WI38 (cell line): Measurements from ENCODE around the gene ZFYVE9.
"Not testable (repeated sequence)": the region's sequence is repeated elsewhere in the genome, so short reads cannot be mapped to it uniquely, and the experiment has no call there.

Experiments
- H3K4me3 ChIP-seq: 2 replicates; pipeline ENCODE4 v1.5.1; 2011; ENCODE audit warnings: low read depth, mild to moderate bottlenecking, control low read depth, low read length
- TF ChIP-seq, protein P1 (sequence below): IDR thresholded peaks from 2 replicates; pipeline ENCODE4 v1.5.1; 2012; ENCODE audit warnings: low read depth, mild to moderate bottlenecking, control low read depth, low read length

ZFYVE9 gene

DNA sequence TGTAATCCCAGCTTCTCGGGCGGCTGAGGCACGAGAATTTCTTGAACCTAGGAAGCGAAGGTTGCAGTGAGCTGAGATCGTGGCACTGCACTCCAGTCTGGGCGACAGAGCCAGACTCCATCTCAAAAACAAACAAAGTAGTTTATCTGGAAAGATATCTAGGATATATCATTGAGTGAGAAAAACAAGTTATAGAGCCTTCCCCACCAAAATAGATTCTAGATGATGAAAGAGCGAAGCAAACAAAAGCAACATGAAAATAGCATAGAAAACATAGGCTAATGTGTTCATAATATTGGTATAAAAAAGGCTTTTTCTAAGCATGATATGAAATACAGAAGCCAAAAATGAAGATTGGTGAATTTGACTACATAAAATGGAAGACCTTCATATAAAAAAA, 52.1 kb downstream of the ZFYVE9 start:
- H3K4me3 ChIP-seq = no peak overlapping the region
- TF ChIP-seq, protein P1, sequence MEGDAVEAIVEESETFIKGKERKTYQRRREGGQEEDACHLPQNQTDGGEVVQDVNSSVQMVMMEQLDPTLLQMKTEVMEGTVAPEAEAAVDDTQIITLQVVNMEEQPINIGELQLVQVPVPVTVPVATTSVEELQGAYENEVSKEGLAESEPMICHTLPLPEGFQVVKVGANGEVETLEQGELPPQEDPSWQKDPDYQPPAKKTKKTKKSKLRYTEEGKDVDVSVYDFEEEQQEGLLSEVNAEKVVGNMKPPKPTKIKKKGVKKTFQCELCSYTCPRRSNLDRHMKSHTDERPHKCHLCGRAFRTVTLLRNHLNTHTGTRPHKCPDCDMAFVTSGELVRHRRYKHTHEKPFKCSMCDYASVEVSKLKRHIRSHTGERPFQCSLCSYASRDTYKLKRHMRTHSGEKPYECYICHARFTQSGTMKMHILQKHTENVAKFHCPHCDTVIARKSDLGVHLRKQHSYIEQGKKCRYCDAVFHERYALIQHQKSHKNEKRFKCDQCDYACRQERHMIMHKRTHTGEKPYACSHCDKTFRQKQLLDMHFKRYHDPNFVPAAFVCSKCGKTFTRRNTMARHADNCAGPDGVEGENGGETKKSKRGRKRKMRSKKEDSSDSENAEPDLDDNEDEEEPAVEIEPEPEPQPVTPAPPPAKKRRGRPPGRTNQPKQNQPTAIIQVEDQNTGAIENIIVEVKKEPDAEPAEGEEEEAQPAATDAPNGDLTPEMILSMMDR = no peak

DNA sequence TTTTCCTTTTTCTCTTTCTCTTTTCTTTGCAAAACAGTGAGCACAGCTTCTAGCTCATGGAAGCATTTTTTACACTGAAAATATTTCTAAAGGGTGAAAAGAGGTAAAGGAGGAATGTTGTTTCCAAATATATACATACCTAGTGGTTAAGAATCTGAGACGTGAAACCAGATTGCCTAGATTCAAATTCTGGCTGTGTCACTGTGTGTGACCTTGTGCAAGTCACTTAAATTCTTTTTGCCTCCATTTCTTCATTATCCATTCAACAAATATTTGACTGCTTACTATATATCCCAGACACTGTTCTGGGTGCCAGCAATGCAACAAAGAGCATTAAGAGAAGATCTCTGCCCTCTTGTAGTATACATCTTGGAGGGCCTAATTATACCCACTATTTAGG, 53.3 kb downstream of the ZFYVE9 start:
- TF ChIP-seq, protein P1 = no peak
- no peak overlapping the region for H3K4me3 ChIP-seq

DNA sequence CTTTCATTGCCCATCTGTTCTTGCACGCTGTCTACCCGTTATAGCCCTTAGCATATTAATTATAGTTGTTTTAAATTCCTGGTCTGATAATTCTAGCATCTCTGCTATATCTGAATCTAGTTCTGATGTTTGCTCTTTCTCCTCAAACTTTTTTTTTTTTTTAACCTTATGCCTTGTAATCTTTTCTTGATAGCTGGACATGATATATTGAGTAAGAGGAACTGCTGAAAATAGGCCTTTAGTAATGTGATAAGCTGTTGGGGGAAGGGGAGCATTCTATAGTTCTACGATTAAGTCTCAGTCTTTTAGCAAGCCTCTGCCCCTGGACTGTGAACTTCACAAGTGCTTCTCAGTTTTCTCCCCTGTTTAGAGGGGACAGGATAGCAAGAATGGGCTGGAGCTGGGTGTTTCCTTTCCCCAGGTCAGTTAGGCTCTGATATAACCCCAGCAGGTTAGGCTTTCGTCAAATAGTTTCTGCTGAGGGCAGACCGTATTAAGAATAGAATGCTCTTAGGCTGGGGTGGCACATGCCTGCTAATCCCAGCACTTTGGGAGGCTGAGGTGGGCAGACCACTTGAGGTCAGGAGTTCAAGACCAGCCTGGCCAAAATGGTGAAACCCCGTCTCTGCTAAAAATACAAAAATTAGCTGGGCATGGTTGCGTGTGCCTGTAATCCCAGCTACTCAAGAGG, 62.2 kb downstream of the ZFYVE9 start:
- TF ChIP-seq, protein P1 = no peak
- no peak overlapping the region for H3K4me3 ChIP-seq

DNA sequence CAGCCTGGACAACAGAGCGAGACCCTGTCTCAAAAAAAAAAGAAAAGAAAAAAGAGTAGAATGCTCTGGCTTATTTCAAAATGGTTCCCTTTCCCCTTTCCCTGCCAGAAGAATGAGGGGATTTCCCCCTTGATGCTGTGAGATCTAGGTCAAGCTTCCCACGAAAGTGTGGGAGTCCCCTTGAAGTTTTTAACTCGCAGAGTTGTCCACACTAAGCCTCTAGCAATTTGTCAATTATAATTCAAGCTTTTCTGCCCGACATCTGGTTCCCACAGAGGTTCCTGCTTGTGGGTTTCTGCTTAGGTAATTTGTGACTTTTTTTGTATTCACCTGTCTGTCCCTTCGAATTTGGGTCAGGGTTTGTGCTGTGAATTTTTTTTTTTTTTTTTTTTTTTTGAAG, 62.8 kb downstream of the ZFYVE9 start:
- TF ChIP-seq, protein P1 = no peak
- no peak overlapping the region for H3K4me3 ChIP-seq

DNA sequence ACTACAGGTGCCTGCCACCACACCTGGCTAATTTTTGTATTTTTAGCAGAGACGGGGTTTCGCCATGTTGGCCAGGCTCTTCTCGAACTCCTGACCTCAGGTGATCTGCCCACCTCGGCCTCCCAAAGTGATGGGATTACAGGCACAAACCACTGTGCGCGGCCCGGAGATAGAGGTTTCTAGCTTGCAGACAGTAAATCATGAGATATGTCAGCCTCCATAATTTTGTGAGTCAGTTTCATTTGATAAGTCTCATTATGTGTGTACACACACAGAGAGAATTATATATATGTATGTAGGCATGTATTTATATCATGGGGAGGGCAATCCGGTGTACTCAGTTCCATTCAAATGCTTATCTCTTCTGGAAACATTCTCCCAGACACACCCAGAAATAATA, 64.8 kb downstream of the ZFYVE9 start:
- not testable (repeated sequence) for H3K4me3 ChIP-seq

DNA sequence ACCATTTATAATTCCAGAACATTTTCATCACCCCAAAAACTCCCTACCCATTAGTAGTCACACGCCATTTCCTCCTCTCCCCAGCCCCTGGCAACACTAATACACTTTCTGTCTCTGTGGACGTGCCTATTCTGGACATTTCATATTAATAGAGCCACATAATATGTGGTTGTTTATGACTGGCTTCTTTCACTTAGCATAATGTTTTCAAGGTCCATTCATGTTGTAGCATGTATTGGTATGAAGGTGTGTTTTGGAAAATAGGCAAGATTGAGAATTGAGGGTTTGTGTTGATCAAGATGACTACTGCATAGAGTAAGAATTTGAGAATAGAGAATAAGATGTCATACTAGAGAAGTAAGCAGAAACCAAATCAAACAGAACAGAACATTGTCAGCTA, 67.5 kb downstream of the ZFYVE9 start:
- TF ChIP-seq, protein P1 = no peak
- no peak overlapping the region for H3K4me3 ChIP-seq

DNA sequence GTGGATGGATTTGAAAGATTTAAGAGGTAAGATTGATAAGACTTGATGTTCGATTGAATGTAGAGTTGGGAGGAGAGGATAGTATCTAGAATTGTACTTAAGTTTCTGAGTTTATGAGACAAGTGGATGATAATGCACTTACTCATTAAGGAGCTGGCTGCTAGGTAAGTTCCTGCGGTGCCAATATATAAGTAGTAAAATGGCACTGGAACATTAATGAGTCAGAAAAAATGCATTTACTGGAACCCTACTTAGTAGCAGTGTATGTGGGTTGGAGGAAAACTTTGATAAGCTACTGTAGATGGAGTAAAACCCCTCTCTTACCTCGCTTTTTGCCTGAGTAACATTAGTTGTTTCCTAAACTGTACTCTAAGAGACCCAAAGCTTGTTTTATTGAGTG, 68.2 kb downstream of the ZFYVE9 start:
- TF ChIP-seq, protein P1 = no peak
- H3K4me3 ChIP-seq = no peak overlapping the region

DNA sequence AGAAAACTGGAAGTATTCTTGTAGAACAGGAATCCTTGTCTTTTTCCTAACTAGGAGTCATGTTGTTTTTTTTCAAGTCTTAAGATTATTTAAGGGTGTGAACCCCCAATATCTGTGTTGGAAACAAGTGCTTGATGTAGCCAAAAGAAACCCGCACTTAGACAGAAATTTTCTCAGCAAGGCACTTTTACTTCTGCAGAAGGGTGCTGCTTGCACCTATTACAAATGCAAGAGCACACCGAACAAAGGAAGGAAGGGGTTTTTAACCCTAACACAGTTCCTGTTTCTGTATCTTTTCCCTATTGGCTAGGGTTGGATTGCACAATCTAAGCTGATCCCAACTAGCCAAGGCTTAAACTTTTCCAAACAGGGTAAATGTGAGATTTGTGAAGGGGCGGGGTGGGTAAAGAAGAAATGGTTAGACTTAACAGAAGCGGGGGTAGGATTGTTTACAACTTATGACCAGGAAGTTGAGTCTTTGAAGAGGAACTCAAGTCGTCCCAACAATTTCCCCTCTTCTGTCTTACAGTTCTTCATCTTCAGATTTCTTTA, 75.1 kb downstream of the ZFYVE9 start:
- TF ChIP-seq, protein P1 = no peak

More for the DNA sequence above, 75.1 kb downstream of the ZFYVE9 start:
- no peak overlapping the region for H3K4me3 ChIP-seq
